SK-N-SH treated with all-trans-retinoic acid at 6 μM for 48 hours (cell line): ENCODE measurements around the gene CTNNA3.

Source experiments
- ATAC-seq: fragments of 200-7000 bp; cut with Tn5 transposase; 3 replicates; pipeline ENCODE4 v1.9.1; 2020; ENCODE audit warnings: mild to moderate bottlenecking, moderate library complexity
- BACH2 ChIP-seq: fragments of 250-450 bp; sonication (Bioruptor Pico); IDR thresholded peaks from 2 replicates; pipeline ENCODE4 v1.9.0; 2021; ENCODE audit warnings: mild to moderate bottlenecking, borderline replicate concordance
- CSRNP3 ChIP-seq: fragments of 250-450 bp; sonication (Bioruptor Pico); IDR thresholded peaks from 2 replicates; pipeline ENCODE4 v1.5.1; 2021; ENCODE audit warnings: mild to moderate bottlenecking, moderate library complexity
- ESRRG ChIP-seq: fragments of 250-450 bp; sonication (Bioruptor Pico); IDR thresholded peaks from 2 replicates; pipeline ENCODE4 v1.6.1; 2021; ENCODE audit warnings: mild to moderate bottlenecking
- PATZ1 ChIP-seq: fragments of 250-450 bp; sonication (Bioruptor Pico); IDR thresholded peaks from 2 replicates; pipeline ENCODE4 v1.8.0; 2020; ENCODE audit warnings: mild to moderate bottlenecking, moderate library complexity, borderline replicate concordance
- POU6F1 ChIP-seq: fragments of 250-450 bp; sonication (Bioruptor Pico); IDR thresholded peaks from 2 replicates; pipeline ENCODE4 v1.8.0; 2021; ENCODE audit warnings: low read depth, mild to moderate bottlenecking, moderate library complexity, borderline replicate concordance
- PPARA ChIP-seq: fragments of 250-450 bp; sonication (Bioruptor Pico); IDR thresholded peaks from 2 replicates; pipeline ENCODE4 v1.5.0; 2020; ENCODE audit warnings: mild to moderate bottlenecking, borderline replicate concordance
- RARB ChIP-seq: fragments of 250-450 bp; sonication (Bioruptor Pico); IDR thresholded peaks from 2 replicates; pipeline ENCODE4 v1.8.0; 2021; ENCODE audit warnings: mild to moderate bottlenecking, moderate library complexity
- TSHZ2 ChIP-seq: fragments of 250-450 bp; sonication (Bioruptor Pico); IDR thresholded peaks from 2 replicates; pipeline ENCODE4 v1.5.0; 2020; ENCODE audit warnings: mild to moderate bottlenecking, moderate library complexity
- ZFP30 ChIP-seq: fragments of 450-650 bp; formaldehyde crosslinking; IDR thresholded peaks from 2 replicates; pipeline ENCODE4 v1.5.0; 2022; ENCODE audit warnings: mild to moderate bottlenecking, moderate library complexity
- ZNF8 ChIP-seq: fragments of 450-650 bp; formaldehyde crosslinking; IDR thresholded peaks from 2 replicates; pipeline ENCODE4 v1.5.0; 2020; ENCODE audit warnings: mild to moderate bottlenecking, moderate library complexity

Gene CTNNA3

GRCh38 chr10:67259319-67259929, 436.6 kb downstream of the CTNNA3 start (continued):
- TF ChIP-seq CSRNP3 (CRISPR knock-in tag) (no peak), PPARA (CRISPR knock-in tag) (no peak)

- TF ChIP-seq TSHZ2 (CRISPR knock-in tag) (no peak), PPARA (CRISPR knock-in tag) (no peak), RARB (CRISPR knock-in tag) (no peak)
- ATAC-seq = no peak
Observed at GRCh38 chr10:67257427-67258144, 438.4 kb downstream of the CTNNA3 start.

- ATAC-seq = no peak
Observed at GRCh38 chr10:67257018-67257417, 439.0 kb downstream of the CTNNA3 start.

More at GRCh38 chr10:67257018-67257417, 439.0 kb downstream of the CTNNA3 start:
- TF ChIP-seq TSHZ2 (CRISPR knock-in tag) (no peak), ESRRG (CRISPR knock-in tag) (no peak), PATZ1 (CRISPR knock-in tag) (no peak), ZNF8 (no peak), ZFP30 (no peak), RARB (CRISPR knock-in tag) (no peak), PPARA (CRISPR knock-in tag) (no peak), BACH2 (no peak), POU6F1 (CRISPR knock-in tag) (no peak)
